Stimulated activated naive CD8-positive, alpha-beta T cell treated with anti-CD3 and anti-CD28 coated beads, Interleukin-15, Interleukin-2, amounts not matched to agents 100 ng/mL and 50 ng/mL, for 24 hours (primary cell): ENCODE data around the gene LDB1.

Source experiments
- H3K27ac Mint-ChIP-seq: one replicate; pipeline ENCODE4 v1.8.0; 2021; ENCODE audit warnings: mild to moderate bottlenecking, mixed read lengths
- H3K27me3 Mint-ChIP-seq: one replicate; pipeline ENCODE4 v1.8.0; 2021; ENCODE audit warnings: mixed read lengths
- H3K36me3 Mint-ChIP-seq: one replicate; pipeline ENCODE4 v1.8.0; 2021; ENCODE audit warnings: low read depth, mixed read lengths
- H3K4me1 Mint-ChIP-seq: one replicate; pipeline ENCODE4 v1.8.0; 2021; ENCODE audit warnings: low read depth, mixed read lengths
- H3K4me3 Mint-ChIP-seq: one replicate; pipeline ENCODE4 v1.8.0; 2021; ENCODE audit warnings: mild to moderate bottlenecking, mixed read lengths
- H3K9me3 Mint-ChIP-seq: one replicate; pipeline ENCODE4 v1.8.0; 2021; ENCODE audit warnings: mixed read lengths

LDB1 gene, protein sequence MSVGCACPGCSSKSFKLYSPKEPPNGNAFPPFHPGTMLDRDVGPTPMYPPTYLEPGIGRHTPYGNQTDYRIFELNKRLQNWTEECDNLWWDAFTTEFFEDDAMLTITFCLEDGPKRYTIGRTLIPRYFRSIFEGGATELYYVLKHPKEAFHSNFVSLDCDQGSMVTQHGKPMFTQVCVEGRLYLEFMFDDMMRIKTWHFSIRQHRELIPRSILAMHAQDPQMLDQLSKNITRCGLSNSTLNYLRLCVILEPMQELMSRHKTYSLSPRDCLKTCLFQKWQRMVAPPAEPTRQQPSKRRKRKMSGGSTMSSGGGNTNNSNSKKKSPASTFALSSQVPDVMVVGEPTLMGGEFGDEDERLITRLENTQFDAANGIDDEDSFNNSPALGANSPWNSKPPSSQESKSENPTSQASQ

DNA sequence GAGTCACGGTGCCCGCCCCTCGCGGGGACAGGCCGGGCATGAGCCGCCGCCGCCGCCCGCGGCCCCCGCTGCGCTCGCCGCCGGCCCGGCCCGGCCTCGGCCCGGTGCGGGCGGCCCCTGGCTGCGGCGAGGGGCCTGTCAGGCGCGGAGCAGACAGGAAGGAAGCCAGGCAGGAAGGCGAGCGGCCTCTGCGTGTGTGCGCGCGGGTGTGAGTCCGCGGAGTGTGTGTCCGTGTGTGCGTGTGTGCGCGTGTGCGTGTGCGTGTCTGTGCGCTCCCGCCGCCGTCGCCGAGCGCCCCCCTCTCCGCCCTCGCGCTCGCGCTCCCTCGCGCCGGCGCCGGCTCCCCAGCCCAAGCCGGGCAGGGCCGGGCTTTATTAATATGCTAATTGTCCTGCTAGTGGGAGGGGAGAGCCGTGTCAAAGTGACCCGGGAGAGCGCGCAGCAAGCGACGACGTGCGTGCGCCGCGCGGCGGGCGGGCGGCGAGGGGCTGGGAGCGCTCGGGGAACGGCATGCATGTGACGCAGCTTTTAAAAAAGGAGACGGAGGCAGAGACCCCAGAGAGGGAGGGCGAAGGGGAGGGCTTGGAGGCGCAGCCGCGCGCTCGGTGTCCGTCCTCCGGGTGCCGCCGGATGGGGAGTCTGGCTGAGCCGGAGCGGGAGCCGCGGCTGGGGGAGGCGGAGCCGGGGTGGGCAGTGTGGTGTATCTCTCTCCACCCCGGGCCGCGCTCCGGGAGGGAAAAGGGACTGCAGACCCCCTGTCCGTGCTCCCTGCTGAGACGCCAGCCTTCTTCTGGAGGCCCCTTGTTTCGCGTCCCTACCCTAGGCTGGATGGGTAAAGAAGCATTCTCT lies at the start of gene LDB1:
Gene LDB1, minus strand, starts transcription at position 227 of the 849 bp plus-strand sequence. CDS start 258 bp downstream, outside the sequence.
- Mint-ChIP-seq H3K27ac (peak within 1 kb of the TSS; percentile 93), H3K9me3 (no peaks in the 10 kb centered on the region), H3K27me3 (no peaks in the 10 kb centered on the region), H3K36me3 (no peaks in the 10 kb centered on the region), H3K4me1 (peaks cover 51% of the 10 kb centered on the region), H3K4me3 (peak within 1 kb of the TSS; percentile 93)

DNA sequence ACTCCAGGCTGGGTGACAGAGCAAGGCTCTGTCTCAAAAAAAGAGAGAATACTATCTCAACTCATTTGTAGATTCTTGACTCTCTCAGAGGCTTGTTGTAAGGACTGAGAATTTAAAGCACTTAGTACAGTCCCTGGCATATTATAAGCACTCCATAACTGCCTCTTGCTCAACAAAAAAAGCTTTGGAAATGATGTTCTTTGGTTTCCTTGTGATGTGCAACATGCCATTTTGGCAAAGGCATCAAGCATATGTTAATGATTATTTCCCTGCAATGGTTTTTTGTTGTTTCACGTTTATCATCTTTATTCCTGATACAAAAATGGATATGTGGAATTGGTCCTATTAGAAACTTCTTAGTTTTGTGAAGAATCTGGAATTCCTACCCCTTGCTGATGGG lies 47.7 kb upstream of the LDB1 start:
- H3K9me3 Mint-ChIP-seq, result no peaks in the 10 kb centered on the region
- peaks cover 14% of the 10 kb centered on the region for H3K36me3 Mint-ChIP-seq
- peaks cover 4% of the 10 kb centered on the region for H3K4me1 Mint-ChIP-seq

DNA sequence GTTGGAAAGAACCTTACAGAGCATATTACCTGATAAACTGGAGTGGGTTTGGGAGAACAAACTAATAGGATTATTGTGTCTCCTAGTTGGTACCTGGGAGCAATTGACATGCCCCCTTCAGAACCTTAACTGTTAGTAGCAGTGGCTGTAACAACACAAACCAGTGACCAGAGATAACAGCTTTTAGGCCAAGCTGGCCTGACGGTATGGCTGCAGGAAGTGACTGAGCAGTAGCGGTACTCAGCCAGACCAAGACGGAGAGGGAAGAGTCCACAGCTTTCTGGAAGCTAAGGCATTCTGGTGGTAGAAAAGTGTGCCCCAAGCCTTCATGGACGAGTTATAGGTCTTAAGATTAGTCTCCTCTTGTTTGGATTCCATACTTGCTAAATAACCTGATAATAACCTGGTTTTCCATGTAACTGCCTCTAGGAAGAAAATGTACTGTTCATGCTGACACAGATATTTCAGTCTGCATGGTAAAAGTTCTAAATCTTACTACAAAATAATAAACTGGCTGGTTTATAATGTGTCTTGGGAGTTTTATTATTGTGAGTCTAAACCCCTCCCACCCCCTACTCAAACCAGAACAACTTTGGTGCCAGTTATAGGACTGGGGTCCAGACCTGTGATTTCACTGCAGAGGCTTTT lies 43.3 kb upstream of the LDB1 start:
- H3K4me3 Mint-ChIP-seq, result no peak overlapping the region
- no peak overlapping the region for H3K27ac Mint-ChIP-seq
- H3K27me3 Mint-ChIP-seq, result no peaks in the 10 kb centered on the region
- peaks cover 6% of the 10 kb centered on the region for H3K4me1 Mint-ChIP-seq
- peaks cover 57% of the 10 kb centered on the region for H3K36me3 Mint-ChIP-seq
- no peaks in the 10 kb centered on the region for H3K9me3 Mint-ChIP-seq

More for the DNA sequence above, 47.7 kb upstream of the LDB1 start:
- H3K27me3 Mint-ChIP-seq, result no peaks in the 10 kb centered on the region
- no peak overlapping the region for H3K4me3 Mint-ChIP-seq
- H3K27ac Mint-ChIP-seq, result no peak overlapping the region

DNA sequence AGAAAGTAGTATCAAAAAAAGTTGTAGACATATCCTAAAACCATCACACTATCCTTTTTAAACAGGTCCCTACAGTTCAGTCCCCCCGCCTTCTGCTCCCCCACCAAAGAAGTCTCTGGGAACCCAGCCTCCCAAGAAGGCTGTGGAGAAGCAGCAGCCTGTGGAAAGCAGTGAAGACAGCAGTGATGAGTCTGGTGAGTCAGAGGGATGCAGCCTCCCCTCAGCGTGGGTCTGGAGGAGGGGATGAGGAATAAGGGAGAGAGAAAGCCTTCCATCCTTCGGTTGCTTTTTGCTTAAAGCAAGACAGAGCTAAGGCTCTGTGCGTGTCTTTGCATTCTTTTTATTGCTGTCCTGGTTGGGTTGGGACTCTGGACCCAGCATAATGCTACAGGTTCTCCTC lies 39.7 kb upstream of the LDB1 start:
- Mint-ChIP-seq H3K36me3 (peaks cover 93% of the 10 kb centered on the region), H3K27me3 (no peaks in the 10 kb centered on the region), H3K4me1 (peaks cover 40% of the 10 kb centered on the region), H3K4me3 (no peak overlapping the region), H3K27ac (no peak overlapping the region), H3K9me3 (no peaks in the 10 kb centered on the region)

DNA sequence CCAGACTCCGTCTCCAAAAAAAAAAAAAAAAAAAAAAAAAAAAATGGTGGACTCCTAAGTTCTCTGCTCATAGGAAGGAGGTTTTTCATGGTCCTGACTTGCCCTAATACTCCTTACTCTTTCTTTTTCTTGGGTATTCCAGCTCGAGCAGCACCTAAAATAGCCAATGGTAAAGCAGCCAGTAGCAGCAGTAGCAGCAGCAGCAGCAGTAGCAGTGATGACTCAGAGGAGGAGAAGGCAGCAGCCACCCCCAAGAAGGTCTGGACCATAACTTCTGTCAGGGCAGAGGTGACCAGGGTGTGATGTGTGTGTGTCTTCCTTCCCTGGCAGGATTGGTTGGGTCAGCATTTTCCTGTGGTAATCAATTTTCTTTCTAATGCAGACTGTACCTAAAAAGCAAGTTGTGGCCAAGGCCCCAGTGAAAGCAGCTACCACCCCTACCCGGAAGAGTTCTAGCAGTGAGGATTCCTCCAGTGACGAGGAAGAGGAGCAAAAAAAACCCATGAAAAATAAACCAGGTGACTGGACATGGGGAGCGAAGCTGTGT lies 39.0 kb upstream of the LDB1 start:
- H3K36me3 Mint-ChIP-seq, result peaks cover 99% of the 10 kb centered on the region
- no peak overlapping the region for H3K4me3 Mint-ChIP-seq
- peaks cover 47% of the 10 kb centered on the region for H3K4me1 Mint-ChIP-seq
- no peaks in the 10 kb centered on the region for H3K9me3 Mint-ChIP-seq
- H3K27me3 Mint-ChIP-seq, result no peaks in the 10 kb centered on the region
- H3K27ac Mint-ChIP-seq, result peak overlapping the region; percentile 55

DNA sequence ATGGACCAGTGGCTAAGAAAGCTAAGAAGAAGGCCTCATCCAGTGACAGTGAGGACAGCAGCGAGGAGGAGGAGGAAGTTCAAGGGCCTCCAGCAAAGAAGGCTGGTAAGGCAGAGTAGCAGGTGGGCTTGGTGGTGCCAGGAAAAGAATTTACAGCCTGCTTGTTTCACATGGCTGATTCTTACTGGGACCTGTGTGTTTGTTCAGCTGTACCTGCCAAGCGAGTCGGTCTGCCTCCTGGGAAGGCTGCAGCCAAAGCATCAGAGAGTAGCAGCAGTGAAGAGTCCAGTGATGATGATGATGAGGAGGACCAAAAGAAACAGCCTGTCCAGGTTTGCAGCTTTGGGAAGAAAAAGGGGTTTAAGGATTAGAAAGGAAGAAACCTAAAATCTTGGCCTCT lies 37.1 kb upstream of the LDB1 start:
- peaks cover 64% of the 10 kb centered on the region for H3K4me1 Mint-ChIP-seq
- no peaks in the 10 kb centered on the region for H3K27me3 Mint-ChIP-seq
- H3K4me3 Mint-ChIP-seq, result no peak overlapping the region
- H3K9me3 Mint-ChIP-seq, result no peaks in the 10 kb centered on the region
- H3K36me3 Mint-ChIP-seq, result peaks cover 97% of the 10 kb centered on the region
- H3K27ac Mint-ChIP-seq, result peak overlapping the region; percentile 16

DNA sequence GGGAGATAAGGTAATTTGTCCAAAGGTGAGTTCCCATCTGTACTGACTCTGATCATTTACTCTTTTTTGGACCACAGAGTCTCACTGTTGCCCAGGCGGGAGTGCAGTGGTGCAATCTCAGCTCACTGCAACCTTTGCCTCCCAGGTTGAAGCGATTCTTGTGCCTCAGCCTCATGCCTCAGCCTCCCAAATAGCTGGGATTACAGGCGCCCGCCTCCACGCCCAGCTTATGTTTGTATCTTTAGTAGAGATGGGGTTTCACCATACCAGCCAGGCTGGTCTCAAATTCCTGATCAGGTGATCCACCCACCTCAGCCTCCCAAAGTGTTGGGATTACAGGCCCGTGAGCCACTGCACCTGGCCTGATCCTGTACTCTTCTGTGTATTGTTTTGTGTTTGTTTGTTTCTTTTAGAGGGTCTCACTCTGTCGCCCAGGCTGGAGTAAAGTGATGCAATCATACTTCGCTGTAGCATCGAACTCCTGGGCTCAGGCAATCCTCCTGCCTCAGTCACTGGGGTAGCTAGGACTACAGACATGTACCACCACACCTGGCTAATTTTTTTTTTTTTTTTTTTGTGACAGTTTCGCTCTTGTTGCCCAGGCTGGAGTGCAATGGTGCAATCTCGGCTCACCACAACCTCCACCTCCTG lies 34.4 kb upstream of the LDB1 start:
- Mint-ChIP-seq H3K9me3 (no peaks in the 10 kb centered on the region), H3K27ac (peak overlapping the region; percentile 81), H3K36me3 (peaks cover 89% of the 10 kb centered on the region), H3K4me3 (peak overlapping the region; percentile 100), H3K27me3 (no peaks in the 10 kb centered on the region), H3K4me1 (peaks cover 74% of the 10 kb centered on the region)

DNA sequence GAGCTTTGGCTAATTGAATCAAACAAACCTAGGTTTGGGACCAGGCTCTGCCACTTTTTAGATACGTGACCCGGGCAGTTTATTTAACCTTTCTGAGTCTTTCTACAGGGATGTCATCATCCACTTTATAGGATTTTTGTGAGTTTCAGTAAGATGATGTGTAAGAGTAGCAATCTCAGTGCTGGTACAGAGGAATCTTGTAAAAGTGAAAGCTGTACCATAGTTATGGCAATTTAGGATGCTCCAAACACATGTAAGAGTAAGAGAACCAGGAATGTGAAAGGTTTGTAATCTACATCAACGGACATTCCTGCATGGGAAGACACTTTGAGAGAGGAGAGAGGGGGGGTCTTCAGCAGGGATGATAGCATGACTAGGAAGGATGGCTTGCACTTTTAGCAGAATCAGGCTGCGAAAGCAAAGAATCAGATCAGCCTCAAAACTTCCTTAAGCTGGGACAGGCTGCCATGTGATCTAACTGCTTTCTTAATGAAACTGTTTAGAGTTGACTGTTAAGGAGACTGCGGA lies 33.0 kb upstream of the LDB1 start:
- peak overlapping the region; percentile 100 for H3K4me3 Mint-ChIP-seq
- no peaks in the 10 kb centered on the region for H3K27me3 Mint-ChIP-seq
- H3K4me1 Mint-ChIP-seq, result peaks cover 69% of the 10 kb centered on the region
- peak overlapping the region; percentile 100 for H3K27ac Mint-ChIP-seq
- no peaks in the 10 kb centered on the region for H3K9me3 Mint-ChIP-seq
- peaks cover 88% of the 10 kb centered on the region for H3K36me3 Mint-ChIP-seq

DNA sequence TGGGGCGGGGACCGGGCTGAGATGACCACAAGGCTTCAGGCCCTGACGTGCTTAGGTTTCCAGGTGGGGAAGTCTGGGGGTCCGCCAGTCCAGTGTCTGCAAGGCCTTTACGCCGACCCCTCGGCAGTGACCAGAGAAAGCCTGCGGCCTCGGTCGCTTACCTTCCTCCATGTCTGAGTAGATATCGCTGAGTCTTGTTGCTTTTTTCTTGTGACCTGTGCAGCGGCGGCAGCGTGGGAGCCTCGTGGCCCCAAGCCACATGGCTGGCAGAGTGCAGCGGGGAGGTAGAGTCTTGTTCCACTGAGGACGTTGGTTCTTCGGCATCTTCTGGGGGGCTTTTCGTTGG lies 32.4 kb upstream of the LDB1 start:
- Mint-ChIP-seq H3K27ac (peak overlapping the region; percentile 100), H3K27me3 (no peaks in the 10 kb centered on the region), H3K9me3 (no peaks in the 10 kb centered on the region), H3K4me1 (peaks cover 64% of the 10 kb centered on the region), H3K36me3 (peaks cover 88% of the 10 kb centered on the region), H3K4me3 (peak overlapping the region; percentile 100)

DNA sequence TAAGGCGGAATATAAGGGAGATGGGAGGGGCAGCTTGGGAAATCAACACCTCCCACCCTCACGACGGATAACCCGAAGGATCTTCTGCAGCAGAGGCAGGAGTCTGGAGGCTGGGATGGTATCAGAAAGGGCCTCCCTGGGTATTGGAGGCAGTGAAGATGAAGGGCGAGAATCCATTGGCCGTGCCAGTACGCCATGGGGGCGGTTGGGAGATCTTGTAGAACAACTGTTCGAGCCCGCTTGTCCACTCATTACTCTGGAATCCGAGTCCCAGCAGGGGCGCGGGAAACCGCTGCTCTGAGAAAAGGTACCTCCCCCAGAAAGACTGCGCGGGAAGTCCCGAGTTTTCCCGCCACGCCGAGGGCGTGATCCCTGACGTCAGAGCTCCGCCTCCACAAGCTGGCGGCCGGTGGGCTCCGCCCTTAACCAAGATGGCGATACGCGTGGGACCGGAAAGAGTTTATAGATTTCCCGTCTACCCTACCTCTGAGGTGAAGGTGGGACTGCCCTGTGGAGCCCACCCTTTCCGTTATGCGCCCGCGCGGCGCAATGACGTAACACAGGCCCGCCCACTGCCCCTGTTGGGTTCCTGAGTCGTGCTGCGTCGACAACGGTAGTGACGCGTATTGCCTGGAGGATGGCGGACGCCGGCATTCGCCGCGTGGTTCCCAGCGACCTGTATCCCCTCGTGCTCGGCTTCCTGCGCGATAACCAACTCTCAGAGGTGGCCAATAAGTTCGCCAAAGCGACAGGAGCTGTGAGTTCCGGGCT lies 31.8 kb upstream of the LDB1 start, which contains the start of gene NOLC1:
Gene NOLC1, plus strand, starts transcription at position 616 of the 771 bp plus-strand sequence. Its CDS starts 22 bp downstream, at position 638.
- Mint-ChIP-seq H3K36me3 (peaks cover 88% of the 10 kb centered on the region), H3K4me3 (peak within 1 kb of the TSS; percentile 100), H3K27me3 (no peaks in the 10 kb centered on the region), H3K27ac (peak within 1 kb of the TSS; percentile 100), H3K9me3 (no peaks in the 10 kb centered on the region), H3K4me1 (peaks cover 59% of the 10 kb centered on the region)

DNA sequence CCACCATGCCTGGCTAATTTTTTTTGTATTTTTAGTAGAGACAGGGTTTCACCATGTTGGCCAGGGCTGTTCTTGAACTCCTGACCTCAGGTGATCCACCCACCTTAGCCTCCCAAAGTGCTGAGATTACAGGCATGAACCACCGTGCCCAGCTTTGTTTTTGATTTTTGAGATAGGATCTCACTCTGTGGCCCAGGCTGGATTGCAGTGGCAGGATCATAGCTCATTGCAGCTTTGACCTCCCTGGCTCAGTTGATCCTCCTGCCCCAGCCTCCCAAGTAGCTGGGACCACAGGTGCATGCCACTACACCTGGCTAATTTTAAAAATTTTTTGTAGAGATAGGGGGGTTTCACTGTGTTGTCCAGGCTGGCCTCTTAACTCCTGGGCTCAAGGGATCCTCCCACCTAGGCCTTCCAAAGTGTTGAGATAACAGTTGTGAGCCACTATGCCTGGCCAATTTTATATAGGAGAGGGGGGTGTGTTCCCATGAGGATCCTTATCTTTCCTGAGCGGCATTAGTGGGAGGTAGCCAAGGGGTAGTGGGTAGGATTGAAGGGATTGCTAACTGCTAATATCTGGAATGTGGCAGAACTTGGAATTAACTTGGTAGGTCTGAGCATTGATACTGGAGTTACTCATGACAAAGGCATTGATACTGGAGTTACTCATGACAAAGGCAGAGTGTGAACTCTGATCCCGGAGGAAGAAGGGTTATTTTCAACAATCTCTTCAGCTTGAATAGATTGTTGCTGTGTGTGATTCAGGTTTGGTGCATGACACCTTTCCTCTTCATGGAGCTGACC lies 31.0 kb upstream of the LDB1 start:
- peaks cover 86% of the 10 kb centered on the region for H3K36me3 Mint-ChIP-seq

DNA sequence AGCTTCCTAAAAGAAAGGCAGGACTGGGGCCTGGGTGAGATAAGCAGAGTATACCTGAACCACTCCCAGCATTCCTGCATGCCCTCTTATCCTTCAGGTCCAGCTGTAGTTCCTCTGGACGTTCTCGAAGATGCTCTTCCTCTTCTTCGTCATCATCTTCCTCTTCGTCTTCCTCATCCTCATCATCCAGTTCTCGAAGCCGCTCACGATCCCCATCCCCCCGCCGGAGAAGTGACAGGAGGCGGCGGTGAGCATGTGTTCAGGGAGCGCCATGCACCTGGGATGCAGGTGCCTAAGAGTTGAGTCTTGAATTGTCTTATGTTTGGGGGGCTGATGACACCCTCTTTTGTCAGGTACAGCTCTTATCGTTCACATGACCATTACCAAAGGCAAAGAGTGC lies 28.1 kb upstream of the LDB1 start:
- Mint-ChIP-seq H3K9me3 (no peaks in the 10 kb centered on the region), H3K4me3 (no peak overlapping the region), H3K36me3 (peaks cover 84% of the 10 kb centered on the region), H3K27ac (no peak overlapping the region), H3K4me1 (peaks cover 24% of the 10 kb centered on the region), H3K27me3 (no peaks in the 10 kb centered on the region)

More for the DNA sequence above, 31.0 kb upstream of the LDB1 start:
- no peaks in the 10 kb centered on the region for H3K27me3 Mint-ChIP-seq
- H3K9me3 Mint-ChIP-seq, result no peaks in the 10 kb centered on the region
- peaks cover 51% of the 10 kb centered on the region for H3K4me1 Mint-ChIP-seq
- peak overlapping the region; percentile 89 for H3K27ac Mint-ChIP-seq
- peak overlapping the region; percentile 100 for H3K4me3 Mint-ChIP-seq

DNA sequence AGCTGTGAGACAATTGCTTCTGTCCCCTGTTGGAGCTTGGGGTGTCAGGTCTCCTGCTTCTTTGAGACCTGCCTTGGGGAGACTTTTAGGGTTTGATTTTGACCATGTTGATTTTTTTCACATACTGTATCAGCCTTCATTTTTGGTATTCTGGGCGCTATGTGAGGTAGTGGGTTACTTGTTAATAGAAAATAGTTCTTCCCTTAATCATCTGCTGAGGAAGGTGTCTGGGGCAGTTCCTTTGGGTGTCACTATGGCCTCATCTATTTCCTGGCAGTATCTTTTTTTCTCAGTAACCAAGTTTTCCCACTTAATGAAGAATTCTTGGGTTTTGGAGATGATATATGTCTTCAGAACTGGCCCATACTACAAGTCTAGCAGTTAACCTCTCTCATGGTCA lies 27.4 kb upstream of the LDB1 start:
- peaks cover 17% of the 10 kb centered on the region for H3K4me1 Mint-ChIP-seq
- peak overlapping the region; percentile 32 for H3K27ac Mint-ChIP-seq
- no peaks in the 10 kb centered on the region for H3K27me3 Mint-ChIP-seq
- peaks cover 84% of the 10 kb centered on the region for H3K36me3 Mint-ChIP-seq
- no peak overlapping the region for H3K4me3 Mint-ChIP-seq
- H3K9me3 Mint-ChIP-seq, result no peaks in the 10 kb centered on the region
